ENCODE results near the gene PITPNC1. TPM values are rescaled to one million over a fixed set of nuclear protein-coding genes. Genes with fewer than 3 reads are reported as not detected.

The PITPNC1 gene
- total RNA-seq, 2 donors from 2014 or later, result 79.5 to 109 TPM

- H3K4me1 Mint-ChIP-seq (ENCODE audit: low read depth), result peaks cover 99% of the 10 kb centered on the region
- H3K4me3 Mint-ChIP-seq, result peak overlapping the region; percentile 76 to 80
- DNase-seq, result peak; percentile 64 to 65
- peak; percentile 61 to 63 for ATAC-seq (replicated peaks in 1 of 2)
- peaks cover 2 to 10% of the 10 kb centered on the region in 2 donors for H3K36me3 Mint-ChIP-seq (ENCODE audit: insufficient read depth in 2 of 2)
- peak overlapping the region; percentile 88 for H3K27ac Mint-ChIP-seq
- no peaks in the 10 kb centered on the region for H3K27me3 Mint-ChIP-seq (ENCODE audit: low read depth)
- no peaks in the 10 kb centered on the region for H3K9me3 Mint-ChIP-seq
These were observed 58.0 kb downstream of the PITPNC1 start for GRCh38 chr17:67435122-67435521.

- Mint-ChIP-seq H3K4me3 (peak overlapping the region; percentile 76 to 80), H3K9me3 (no peaks in the 10 kb centered on the region), H3K27ac (no peak overlapping the region), H3K4me1 (ENCODE audit: low read depth) (peaks cover 100% of the 10 kb centered on the region), H3K36me3 (ENCODE audit: insufficient read depth in 2 of 2) (peaks cover 2 to 10% of the 10 kb centered on the region in 2 donors), H3K27me3 (ENCODE audit: low read depth) (no peaks in the 10 kb centered on the region)
- no peak for ATAC-seq (replicated peaks in 1 of 2)
- no peak for DNase-seq
These were observed 58.7 kb downstream of the PITPNC1 start for GRCh38 chr17:67435786-67436185.

- DNase-seq (no peak), ATAC-seq (replicated peaks in 1 of 2) (no peak)
- no peaks in the 10 kb centered on the region for H3K9me3 Mint-ChIP-seq
- H3K27ac Mint-ChIP-seq, result peak overlapping the region; percentile 51
- peaks cover 100% of the 10 kb centered on the region for H3K4me1 Mint-ChIP-seq (ENCODE audit: low read depth)
- no peaks in the 10 kb centered on the region for H3K27me3 Mint-ChIP-seq (ENCODE audit: low read depth)
- H3K4me3 Mint-ChIP-seq, result peak overlapping the region; percentile 18 to 76
- H3K36me3 Mint-ChIP-seq (ENCODE audit: insufficient read depth in 2 of 2), result peaks cover 2 to 10% of the 10 kb centered on the region in 2 donors
These were observed 59.2 kb downstream of the PITPNC1 start for GRCh38 chr17:67436233-67436632.

GRCh38 chr17:67438667-67439066 lies 61.6 kb downstream of the PITPNC1 start:
- no peaks in the 10 kb centered on the region for H3K36me3 Mint-ChIP-seq (ENCODE audit: insufficient read depth in 2 of 2)
- H3K9me3 Mint-ChIP-seq, result no peaks in the 10 kb centered on the region
- no peak for ATAC-seq (replicated peaks in 1 of 2)
- H3K4me1 Mint-ChIP-seq (ENCODE audit: low read depth), result peaks cover 97% of the 10 kb centered on the region
- H3K4me3 Mint-ChIP-seq, result peak overlapping the region; percentile 12 to 38
- no peaks in the 10 kb centered on the region for H3K27me3 Mint-ChIP-seq (ENCODE audit: low read depth)
- peak overlapping the region; percentile 67 for H3K27ac Mint-ChIP-seq
- no peak for DNase-seq

- H3K4me3 Mint-ChIP-seq, result no peak overlapping the region
- H3K9me3 Mint-ChIP-seq, result no peaks in the 10 kb centered on the region
- ATAC-seq (replicated peaks in 1 of 2) (no peak), DNase-seq (no peak)
- no peaks in the 10 kb centered on the region for H3K36me3 Mint-ChIP-seq (ENCODE audit: insufficient read depth in 2 of 2)
- no peak overlapping the region for H3K27ac Mint-ChIP-seq
- H3K4me1 Mint-ChIP-seq (ENCODE audit: low read depth), result peaks cover 96% of the 10 kb centered on the region
- H3K27me3 Mint-ChIP-seq (ENCODE audit: low read depth), result no peaks in the 10 kb centered on the region
These were observed 62.2 kb downstream of the PITPNC1 start for GRCh38 chr17:67439269-67439668.

GRCh38 chr17:67440277-67441051 lies 63.4 kb downstream of the PITPNC1 start:
- DNase-seq (no peak), ATAC-seq (replicated peaks in 1 of 2) (no peak)
- H3K4me1 Mint-ChIP-seq (ENCODE audit: low read depth), result peaks cover 94% of the 10 kb centered on the region
- no peaks in the 10 kb centered on the region for H3K27me3 Mint-ChIP-seq (ENCODE audit: low read depth)
- H3K9me3 Mint-ChIP-seq, result no peaks in the 10 kb centered on the region
- no peaks in the 10 kb centered on the region for H3K36me3 Mint-ChIP-seq (ENCODE audit: insufficient read depth in 2 of 2)
- peak overlapping the region; percentile 84 to 85 for H3K4me3 Mint-ChIP-seq
- H3K27ac Mint-ChIP-seq, result peak overlapping the region; percentile 97

- Mint-ChIP-seq H3K27ac (peak overlapping the region; percentile 94), H3K4me3 (peak overlapping the region; percentile 73 to 85), H3K36me3 (ENCODE audit: insufficient read depth in 2 of 2) (no peaks in the 10 kb centered on the region), H3K9me3 (no peaks in the 10 kb centered on the region), H3K27me3 (ENCODE audit: low read depth) (no peaks in the 10 kb centered on the region), H3K4me1 (ENCODE audit: low read depth) (peaks cover 94% of the 10 kb centered on the region)
- DNase-seq (peak; percentile 77 to 82), ATAC-seq (replicated peaks in 1 of 2) (peak; percentile 92 to 93)
These were observed 64.2 kb downstream of the PITPNC1 start for GRCh38 chr17:67441052-67441895.

- Mint-ChIP-seq H3K9me3 (no peaks in the 10 kb centered on the region), H3K4me3 (peak overlapping the region; percentile 73 to 85), H3K27ac (peak overlapping the region; percentile 94), H3K36me3 (ENCODE audit: insufficient read depth in 2 of 2) (no peaks in the 10 kb centered on the region), H3K27me3 (ENCODE audit: low read depth) (no peaks in the 10 kb centered on the region), H3K4me1 (ENCODE audit: low read depth) (peaks cover 93% of the 10 kb centered on the region)
- ATAC-seq (replicated peaks in 1 of 2) (no peak), DNase-seq (no peak)
These were observed 64.8 kb downstream of the PITPNC1 start for GRCh38 chr17:67441896-67442219.

- Mint-ChIP-seq H3K9me3 (no peaks in the 10 kb centered on the region), H3K27ac (peak overlapping the region; percentile 71), H3K27me3 (ENCODE audit: low read depth) (no peaks in the 10 kb centered on the region), H3K4me3 (peak overlapping the region; percentile 4 to 50), H3K4me1 (ENCODE audit: low read depth) (peaks cover 85% of the 10 kb centered on the region), H3K36me3 (ENCODE audit: insufficient read depth in 2 of 2) (no peaks in the 10 kb centered on the region)
- ATAC-seq (replicated peaks in 1 of 2) (no peak), DNase-seq (no peak)
These were observed 65.9 kb downstream of the PITPNC1 start for GRCh38 chr17:67442787-67443624.

GRCh38 chr17:67443931-67444595 lies 67.0 kb downstream of the PITPNC1 start:
- H3K27ac Mint-ChIP-seq, result peak overlapping the region; percentile 3
- ATAC-seq (replicated peaks in 1 of 2), result no peak
- no peak overlapping the region for H3K4me3 Mint-ChIP-seq
- peaks cover 85% of the 10 kb centered on the region for H3K4me1 Mint-ChIP-seq (ENCODE audit: low read depth)
- no peaks in the 10 kb centered on the region for H3K36me3 Mint-ChIP-seq (ENCODE audit: insufficient read depth in 2 of 2)
- no peaks in the 10 kb centered on the region for H3K9me3 Mint-ChIP-seq
- no peak for DNase-seq
- no peaks in the 10 kb centered on the region for H3K27me3 Mint-ChIP-seq (ENCODE audit: low read depth)

- Mint-ChIP-seq H3K9me3 (peaks cover 1% of the 10 kb centered on the region in 2 donors), H3K27ac (peak overlapping the region; percentile 75), H3K36me3 (ENCODE audit: insufficient read depth in 2 of 2) (peaks cover 4 to 7% of the 10 kb centered on the region in 2 donors), H3K27me3 (ENCODE audit: low read depth) (no peaks in the 10 kb centered on the region), H3K4me1 (ENCODE audit: low read depth) (peaks cover 87% of the 10 kb centered on the region), H3K4me3 (peak overlapping the region in 1 of 2 donors; percentile 61)
- DNase-seq (no peak), ATAC-seq (replicated peaks in 1 of 2) (no peak)
These were observed 71.4 kb downstream of the PITPNC1 start for GRCh38 chr17:67448449-67448848.

GRCh38 chr17:67449065-67449464 lies 72.0 kb downstream of the PITPNC1 start:
- Mint-ChIP-seq H3K4me1 (ENCODE audit: low read depth) (peaks cover 87% of the 10 kb centered on the region), H3K36me3 (ENCODE audit: insufficient read depth in 2 of 2) (peaks cover 4 to 7% of the 10 kb centered on the region in 2 donors), H3K9me3 (peaks cover 1% of the 10 kb centered on the region in 2 donors), H3K27me3 (ENCODE audit: low read depth) (no peaks in the 10 kb centered on the region), H3K27ac (peak overlapping the region; percentile 95), H3K4me3 (peak overlapping the region; percentile 61 to 82)
- DNase-seq, result no peak
- ATAC-seq (replicated peaks in 1 of 2), result no peak
